Coronary artery (tissue), 2 donors: Measurements from ENCODE around the gene SDCCAG8.

Source experiments
- DNase-seq: peaks from one replicate; pipeline ENCODE4 v3.0.0-alpha.2; 2017; ENCODE audit warnings: low spot score
- H3K27ac ChIP-seq, 2 donors: fragments of 200-600 bp; sonication (generic); one replicate each; pipeline ENCODE4 v1.5.1; 2016 to 2019
- H3K4me3 ChIP-seq: fragments of 200-600 bp; sonication (generic); 2 replicates; pipeline ENCODE4 v1.5.1; 2016; ENCODE audit warnings: mild to moderate bottlenecking, moderate library complexity
- CTCF ChIP-seq: fragments of 200-600 bp; sonication (generic); IDR thresholded peaks from one replicate; pipeline ENCODE4 v1.5.1; 2019; ENCODE audit warnings: antibody characterized with exemption

SDCCAG8 gene

GRCh38 chr1:243378669-243379068 is 122.8 kb downstream of the SDCCAG8 start:
- TF ChIP-seq CTCF, result no peak
- Histone ChIP-seq H3K27ac (no peak overlapping the region), H3K4me3 (no peak overlapping the region)
- no peak for DNase-seq

- H3K27ac ChIP-seq, result no peak overlapping the region
- no peak for TF ChIP-seq CTCF
- H3K4me3 ChIP-seq, result no peak overlapping the region
- DNase-seq, result no peak
These were observed 123.4 kb downstream of the SDCCAG8 start for GRCh38 chr1:243379208-243379607.

- Histone ChIP-seq H3K4me3 (no peak overlapping the region), H3K27ac (no peak overlapping the region)
- no peak for DNase-seq
- TF ChIP-seq CTCF, result no peak
These were observed 123.9 kb downstream of the SDCCAG8 start for GRCh38 chr1:243379706-243380105.

GRCh38 chr1:243388276-243388675 is 132.4 kb downstream of the SDCCAG8 start:
- H3K27ac ChIP-seq, result no peak overlapping the region
- TF ChIP-seq CTCF, result no peak
- DNase-seq, result no peak
- H3K4me3 ChIP-seq, result no peak overlapping the region

- no peak for TF ChIP-seq CTCF
- no peak for DNase-seq
- H3K27ac ChIP-seq, result no peak overlapping the region
- H3K4me3 ChIP-seq, result no peak overlapping the region
These were observed 134.4 kb downstream of the SDCCAG8 start for GRCh38 chr1:243390162-243390791.

- Histone ChIP-seq H3K27ac (no peak overlapping the region), H3K4me3 (no peak overlapping the region)
- no peak for DNase-seq
- no peak for TF ChIP-seq CTCF
These were observed 135.5 kb downstream of the SDCCAG8 start for GRCh38 chr1:243391355-243391754.

- DNase-seq, result no peak
- Histone ChIP-seq H3K27ac (no peak overlapping the region), H3K4me3 (no peak overlapping the region)
- no peak for TF ChIP-seq CTCF
These were observed 137.3 kb downstream of the SDCCAG8 start for GRCh38 chr1:243393096-243393495.
